GM19468 (cell line): Measurements from ENCODE around the gene CEP295NL.
"Not testable (repeated sequence)": the region's sequence is repeated elsewhere in the genome, so short reads cannot be mapped to it uniquely, and the experiment has no call there.

Source experiments
- ATAC-seq: cut with Tn5 transposase; IDR thresholded peaks from one replicate; pipeline ENCODE4 v1.9.1; 2021; ENCODE audit warnings: mild to moderate bottlenecking, moderate library complexity, moderate number of reproducible peaks; ENCODE audit not compliant: unreplicated experiment; ENCODE audit errors: extremely low read depth

Gene CEP295NL

GRCh38 chr17:78933025-78933958 is 30.3 kb upstream of the CEP295NL start:
- ATAC-seq, result no peak

GRCh38 chr17:78929908-78930775 is 27.1 kb upstream of the CEP295NL start:
- no peak for ATAC-seq

DNA sequence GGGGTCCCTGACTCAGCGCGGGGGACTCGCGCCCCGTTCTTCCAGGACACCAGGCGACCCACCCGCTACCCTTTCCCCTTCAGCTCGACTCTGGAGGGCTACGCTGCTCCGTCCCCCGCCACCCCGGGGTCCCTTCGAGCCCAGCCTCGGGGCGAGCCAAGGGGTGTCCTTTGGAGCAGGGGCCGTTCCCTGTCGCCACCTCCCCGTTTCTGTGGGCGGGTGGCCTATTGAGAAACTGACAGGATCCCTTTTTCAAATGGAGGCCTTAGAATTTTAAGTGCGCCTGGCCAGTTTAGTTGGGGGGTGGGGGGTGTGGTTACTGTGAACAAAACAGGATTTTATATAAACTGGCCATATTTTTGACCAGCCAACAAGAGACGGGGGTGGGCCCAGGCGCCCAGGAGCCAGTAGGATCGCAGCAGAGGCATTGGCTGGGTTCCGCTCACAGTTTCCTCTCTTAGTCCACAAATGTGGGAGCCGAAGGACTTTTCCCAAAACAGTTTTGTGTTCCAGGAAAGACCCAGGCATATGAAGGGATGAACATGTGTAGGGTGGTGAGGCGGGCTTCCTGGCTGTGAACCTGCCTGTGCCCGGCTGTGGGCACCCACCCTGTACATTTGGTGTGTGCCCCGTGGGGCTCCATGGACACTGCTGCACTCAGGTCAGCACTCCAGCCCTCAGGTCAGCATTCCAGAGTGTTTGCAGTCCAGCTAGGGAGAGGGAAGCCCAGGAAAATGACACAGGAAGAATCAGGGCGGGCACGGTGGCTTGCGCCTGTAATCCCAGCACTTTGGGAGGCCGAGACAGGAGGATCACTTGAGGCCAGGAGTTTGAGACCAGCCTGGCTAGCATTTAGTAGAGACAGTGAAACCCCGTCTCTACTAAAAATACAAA is 22.9 kb upstream of the CEP295NL start:
- no peak for ATAC-seq

GRCh38 chr17:78925234-78925633 is 22.2 kb upstream of the CEP295NL start, which contains the start of gene TIMP2:
TSS of gene TIMP2 (minus strand) at chr17:78925387. CDS start at chr17:78925088, 299 bp downstream.
- no peak for ATAC-seq

DNA sequence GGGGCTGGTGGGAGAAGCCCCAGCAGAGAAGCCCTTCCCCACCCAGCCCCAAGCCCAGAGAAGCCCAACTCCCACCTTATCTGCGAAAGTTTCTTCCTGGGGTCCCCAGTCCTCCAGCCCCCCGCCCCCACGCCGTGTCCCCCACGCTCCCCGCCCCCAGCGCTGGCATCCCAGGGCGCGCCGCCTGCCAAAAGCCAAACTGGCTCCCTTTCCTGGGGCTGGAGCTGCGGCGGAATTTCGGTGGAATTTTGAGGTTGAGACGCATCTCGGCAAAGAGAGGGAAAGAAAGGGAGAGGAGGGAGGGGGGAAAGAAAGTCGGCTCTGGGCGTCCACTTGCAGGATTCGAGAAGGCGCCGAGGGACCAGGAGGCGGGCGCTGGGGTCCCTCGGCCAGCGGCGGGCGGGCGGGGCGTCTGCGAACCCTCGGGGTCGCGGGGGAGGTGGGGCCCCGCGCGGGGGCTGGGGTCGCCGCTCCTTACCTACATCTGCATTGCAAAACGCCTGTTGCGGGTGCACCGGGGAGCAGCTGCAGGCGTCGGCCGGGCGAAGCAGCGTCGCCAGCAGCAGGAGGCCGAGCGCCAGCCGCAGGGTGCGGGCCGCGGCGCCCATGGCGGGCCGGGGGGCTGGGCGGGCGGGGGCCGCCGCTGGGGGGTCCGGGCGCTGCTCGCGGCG is 21.6 kb upstream of the CEP295NL start:
- no peak for ATAC-seq

DNA sequence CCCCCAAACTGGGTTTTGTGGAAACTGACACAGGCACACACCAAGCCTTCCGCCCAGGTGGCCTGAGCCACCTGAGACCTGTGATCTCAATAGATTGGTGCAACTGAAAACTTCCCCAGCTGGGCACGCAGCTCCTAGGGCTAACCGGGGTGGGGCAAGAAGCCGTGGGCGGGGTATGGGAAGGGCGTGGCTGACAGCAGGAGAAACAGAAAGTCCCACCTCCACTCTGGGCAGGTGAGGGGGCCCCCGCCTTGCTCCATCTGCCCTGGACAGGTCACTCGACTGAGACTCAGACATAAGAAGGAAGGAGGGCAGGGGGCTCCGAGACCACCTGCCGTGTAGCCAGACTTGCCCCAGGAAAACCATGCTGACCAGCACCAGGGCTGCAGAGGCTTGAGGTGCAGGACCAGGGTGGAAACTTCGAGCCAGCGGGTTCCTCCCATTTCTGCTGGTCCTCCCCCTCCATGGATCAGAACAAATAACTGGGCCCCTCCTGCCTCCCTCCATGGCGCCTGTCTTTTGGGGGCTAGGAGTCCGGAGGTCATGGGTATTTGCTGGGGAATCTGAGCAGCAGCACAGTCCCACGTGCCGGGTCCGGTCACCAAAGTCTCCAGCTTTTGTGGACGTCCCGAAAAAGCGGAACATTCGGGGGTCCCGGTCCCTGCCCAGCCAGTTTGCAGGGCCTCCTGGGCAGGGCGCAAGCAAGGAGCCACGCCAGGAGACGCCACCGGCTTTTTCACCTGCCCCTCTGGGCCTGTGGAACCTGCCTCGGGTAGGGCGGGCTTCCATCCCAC is 20.9 kb upstream of the CEP295NL start:
- no peak for ATAC-seq

- ATAC-seq, result no peak
Observed at GRCh38 chr17:78922816-78923498, 20.0 kb upstream of the CEP295NL start.

DNA sequence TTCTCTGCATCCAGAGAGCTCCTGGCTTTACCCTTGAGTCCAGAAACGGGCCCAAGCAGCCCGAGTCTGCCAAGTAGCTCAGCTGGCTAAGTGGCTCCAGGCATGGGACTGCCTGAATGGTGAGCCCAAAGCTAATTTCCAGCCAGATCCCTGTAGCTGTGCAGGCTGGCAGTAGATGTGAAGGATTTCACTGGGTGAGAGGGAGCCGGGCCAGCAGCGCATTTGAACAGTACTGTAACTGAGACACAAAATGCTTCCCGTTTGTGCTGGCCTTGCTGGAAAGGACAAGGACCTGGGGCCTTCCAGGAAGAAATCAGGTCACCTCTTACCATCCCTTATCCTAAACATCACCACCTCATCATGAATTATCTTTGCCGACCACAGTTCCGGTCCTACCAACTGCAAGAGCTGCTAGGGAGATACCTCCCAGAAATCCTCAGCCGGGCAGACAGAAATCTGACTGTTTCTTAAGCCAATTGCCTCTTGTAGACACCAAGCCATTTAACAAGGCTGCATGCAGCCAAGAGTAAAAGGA is 18.5 kb upstream of the CEP295NL start:
- no peak for ATAC-seq

DNA sequence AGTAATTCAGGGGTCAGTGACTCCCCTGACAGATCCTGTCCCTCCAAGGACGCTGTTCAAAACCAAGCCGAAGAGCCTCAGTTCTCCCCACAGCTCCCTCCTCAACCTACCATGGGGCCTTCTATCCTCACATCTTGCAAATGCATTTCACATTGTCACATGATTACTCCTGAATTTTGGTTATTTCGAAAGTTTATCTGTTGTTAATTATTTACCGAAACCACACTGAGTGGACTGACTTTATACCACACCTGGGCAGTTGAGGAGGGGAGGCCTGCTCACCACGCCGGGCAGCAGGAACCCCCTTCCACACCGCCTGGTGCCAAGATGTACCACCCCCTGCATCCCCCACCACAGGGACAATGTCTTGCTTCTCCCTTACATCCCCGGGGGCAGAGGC is 17.5 kb upstream of the CEP295NL start:
- ATAC-seq, result no peak

DNA sequence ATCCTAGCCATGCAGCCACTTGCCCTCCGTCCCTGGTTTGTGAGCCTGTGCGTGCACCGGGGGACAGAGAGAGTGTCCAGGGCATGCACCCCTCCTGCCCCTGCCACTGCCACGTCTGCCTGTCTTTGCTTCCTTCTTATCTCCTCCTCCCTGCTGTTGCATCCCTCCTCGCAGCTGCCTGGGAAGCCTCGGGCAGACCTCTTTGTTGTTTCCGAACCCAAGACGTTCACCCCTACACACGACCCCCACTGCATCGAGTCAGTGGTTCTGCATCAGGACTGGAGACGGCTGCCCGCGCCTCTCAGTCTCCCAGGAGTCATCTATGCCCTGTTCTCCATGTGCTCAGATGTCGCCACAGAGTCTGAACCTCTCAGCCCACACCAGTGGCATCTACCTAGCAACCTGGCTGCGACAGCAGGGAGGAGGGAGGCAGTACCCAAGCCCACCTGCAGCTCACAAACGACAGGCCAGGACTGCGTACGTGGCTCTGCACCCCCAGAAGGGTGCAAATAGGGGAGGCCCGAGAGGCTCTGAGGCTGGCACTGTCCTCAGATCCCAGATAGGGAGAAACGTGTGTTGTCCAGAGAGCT is 17.0 kb upstream of the CEP295NL start:
- ATAC-seq, result no peak

DNA sequence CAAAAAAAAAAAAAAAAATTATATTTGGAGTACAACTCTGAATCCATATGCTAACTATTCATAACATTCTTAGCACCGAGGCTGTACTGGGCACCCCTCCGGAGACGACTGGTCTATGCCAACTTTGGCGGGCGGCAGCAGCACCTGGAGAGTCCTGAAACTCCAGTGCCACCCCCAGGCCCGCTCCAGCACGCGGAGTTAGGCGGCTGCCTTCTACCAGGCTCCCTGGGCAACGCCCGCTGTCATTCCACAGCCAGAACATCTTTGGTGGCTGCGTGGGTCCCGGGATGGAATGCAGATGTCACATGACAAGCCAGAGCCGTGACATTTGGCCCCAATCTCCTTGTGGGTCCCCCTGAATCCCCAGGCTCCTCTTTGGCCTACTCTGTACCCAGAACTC is 16.0 kb upstream of the CEP295NL start:
- ATAC-seq, result no peak

GRCh38 chr17:78917451-78918275 is 14.7 kb upstream of the CEP295NL start:
- no peak for ATAC-seq

GRCh38 chr17:78915872-78916632 is 13.1 kb upstream of the CEP295NL start:
- ATAC-seq, result no peak

DNA sequence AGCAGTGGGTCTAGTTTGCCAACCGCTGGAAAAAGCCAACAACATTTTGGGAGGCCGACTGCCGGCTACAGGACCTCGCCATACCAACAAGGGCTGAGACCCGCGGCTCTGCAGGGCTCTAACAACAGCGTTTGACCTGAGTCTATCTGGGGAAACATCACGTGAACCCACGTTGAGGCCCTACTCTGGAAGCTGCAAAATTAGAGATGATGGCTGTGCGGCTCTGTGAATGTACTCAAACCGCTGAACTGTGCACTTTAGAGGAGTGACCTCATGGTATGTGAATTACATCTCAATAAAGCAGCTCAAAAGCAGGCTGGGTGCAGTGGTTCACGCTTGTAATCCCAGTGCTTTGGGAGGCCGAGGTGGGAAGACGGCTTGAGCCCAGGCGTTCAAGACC is 10.1 kb upstream of the CEP295NL start:
- ATAC-seq, result no peak

- ATAC-seq, result no peak
Observed at GRCh38 chr17:78912082-78912481, 9.1 kb upstream of the CEP295NL start.

GRCh38 chr17:78911543-78911942 is 8.5 kb upstream of the CEP295NL start:
- ATAC-seq, result not testable (repeated sequence)
